NCI-H187 (cell line): ENCODE results near the gene MB.

Source experiments
- DNase-seq, 2 experiments: peaks; one replicate each; lab custom pipeline; 2025; lab: John Stamatoyannopoulos, UW

MB gene

DNA sequence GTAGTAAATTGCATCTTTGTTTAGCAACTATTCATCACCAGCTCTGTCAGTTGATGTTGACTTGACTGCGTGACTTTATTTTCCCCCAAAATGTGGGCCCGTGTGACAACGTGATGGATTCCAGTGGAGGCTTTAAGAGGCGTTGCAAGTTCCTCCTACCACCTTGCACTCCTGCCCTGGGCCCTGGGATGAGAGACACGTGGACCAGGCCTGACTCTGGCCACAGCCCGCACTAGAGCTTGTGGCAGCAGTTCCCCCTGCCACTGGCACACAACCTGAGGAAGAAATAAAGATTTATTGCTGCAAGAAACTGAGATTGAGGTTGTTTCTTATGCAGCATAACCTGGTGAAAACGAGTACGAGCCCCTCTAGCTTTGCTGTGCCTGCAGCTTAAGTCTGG lies 44.6 kb downstream of the MB start:
- no peak for DNase-seq

DNA sequence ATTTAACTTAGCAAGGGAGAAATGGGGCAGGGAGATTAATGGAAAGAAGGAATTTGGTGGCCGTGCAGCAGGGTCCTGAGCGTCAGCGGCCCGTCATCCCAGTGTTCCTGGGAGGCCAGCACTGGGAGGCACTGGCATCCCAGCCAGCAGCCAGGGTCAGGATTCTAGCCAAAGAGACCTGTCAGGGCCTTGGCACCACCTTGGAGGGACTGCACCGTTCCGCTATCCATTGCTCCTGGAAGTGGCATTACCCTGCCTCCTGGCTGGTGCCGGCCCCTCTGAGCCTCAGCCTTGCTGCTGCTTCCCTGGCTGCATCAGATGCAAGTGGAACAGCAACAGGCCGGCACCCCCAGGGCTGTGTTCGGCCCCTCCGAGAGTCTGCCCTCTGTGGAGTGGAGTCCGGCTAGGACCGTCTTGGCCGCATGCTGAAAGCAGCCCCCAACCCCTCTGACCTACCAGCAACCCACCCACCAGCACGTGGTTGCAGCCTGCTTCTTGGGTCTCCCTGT lies 46.4 kb downstream of the MB start:
- DNase-seq, result no peak

GRCh38 chr22:35569916-35570315 lies 47.2 kb downstream of the MB start:
- DNase-seq, result no peak

DNA sequence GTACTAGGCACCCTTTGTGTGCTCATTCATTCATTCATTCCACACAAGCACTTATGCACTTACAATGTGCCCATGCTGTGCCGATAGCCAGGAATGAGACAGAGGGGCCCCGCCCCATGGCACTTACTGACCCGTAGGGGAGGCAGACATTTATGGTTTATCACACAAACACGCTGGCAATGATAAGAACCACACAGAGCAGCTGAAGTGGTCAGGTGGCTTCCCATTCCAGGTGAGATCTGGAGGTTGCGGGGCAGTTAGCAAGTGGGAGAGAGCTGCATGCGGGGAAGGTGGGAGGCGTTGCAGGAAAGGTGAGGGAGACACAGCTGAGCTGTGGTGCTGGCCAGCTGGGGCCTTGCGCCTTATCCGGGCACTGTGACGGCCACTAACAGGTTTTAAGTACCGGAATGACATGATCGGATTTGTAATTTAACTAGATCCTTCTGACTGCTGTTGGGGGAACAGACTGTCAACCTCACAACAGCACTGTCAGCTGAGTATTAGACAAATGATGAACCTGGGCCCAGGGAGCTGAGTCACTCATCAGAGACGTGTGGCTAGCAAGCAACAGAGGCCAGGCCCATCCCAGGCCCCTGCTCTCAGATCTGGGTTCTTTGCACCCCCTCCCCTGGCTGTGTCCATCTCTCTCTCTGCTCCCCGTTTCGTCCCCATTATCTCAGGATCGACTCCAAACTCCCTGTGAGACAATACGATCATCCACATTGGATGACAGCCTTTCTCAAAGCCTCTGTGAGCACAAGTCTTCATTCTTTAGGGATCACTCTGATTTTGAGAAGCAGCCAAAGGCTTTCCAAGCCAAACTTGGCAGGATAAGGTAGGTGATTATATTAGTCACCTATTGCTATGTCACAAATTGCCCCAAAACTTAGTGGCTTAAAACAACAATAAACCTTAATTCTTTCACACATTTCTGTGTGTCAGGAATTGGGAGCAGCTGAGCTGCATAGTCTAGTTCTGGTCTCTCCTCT lies 48.1 kb downstream of the MB start:
- DNase-seq, result no peak

DNA sequence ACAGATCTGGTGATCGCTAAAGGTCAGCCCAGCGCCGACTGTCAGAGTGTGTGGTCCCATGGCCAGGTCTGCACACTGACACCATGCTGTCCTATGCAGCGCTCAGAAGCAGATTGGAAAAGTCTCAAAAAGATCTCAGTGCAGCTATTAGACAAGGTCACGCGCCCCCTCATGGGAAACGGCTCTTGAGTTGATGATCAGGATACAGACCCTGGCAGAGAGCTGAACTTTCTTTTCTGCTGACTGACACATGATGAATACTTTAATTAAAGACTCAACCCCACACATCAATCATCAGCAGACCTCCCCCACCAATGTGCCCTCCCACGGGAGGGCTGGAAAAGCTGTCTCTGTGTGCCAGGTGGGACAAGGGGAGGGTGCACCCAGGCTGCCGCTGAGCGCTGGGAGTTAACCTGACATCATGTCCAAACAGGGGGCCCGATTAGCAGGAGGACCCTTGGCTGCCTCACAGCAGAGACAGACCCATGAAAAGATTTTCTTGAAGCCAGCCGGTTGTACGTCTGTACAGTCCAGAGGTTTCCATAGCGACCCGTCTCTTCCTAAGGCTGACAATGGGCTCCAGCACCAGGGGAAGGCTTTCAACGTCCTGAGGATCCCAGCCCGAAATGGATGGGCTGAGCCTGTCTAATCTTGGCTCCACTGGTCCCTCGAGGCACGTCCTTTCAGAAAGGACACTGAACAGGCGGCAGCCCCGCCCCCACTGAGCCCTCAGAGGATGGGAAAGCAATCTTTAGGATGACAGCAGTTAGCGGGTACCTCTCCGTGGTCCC lies 49.6 kb downstream of the MB start:
- DNase-seq, result peak; percentile 3 to 11

- DNase-seq, result no peak
Observed at GRCh38 chr22:35564975-35565867, 51.9 kb downstream of the MB start.

GRCh38 chr22:35563211-35563610 lies 53.9 kb downstream of the MB start:
- DNase-seq, result no peak

DNA sequence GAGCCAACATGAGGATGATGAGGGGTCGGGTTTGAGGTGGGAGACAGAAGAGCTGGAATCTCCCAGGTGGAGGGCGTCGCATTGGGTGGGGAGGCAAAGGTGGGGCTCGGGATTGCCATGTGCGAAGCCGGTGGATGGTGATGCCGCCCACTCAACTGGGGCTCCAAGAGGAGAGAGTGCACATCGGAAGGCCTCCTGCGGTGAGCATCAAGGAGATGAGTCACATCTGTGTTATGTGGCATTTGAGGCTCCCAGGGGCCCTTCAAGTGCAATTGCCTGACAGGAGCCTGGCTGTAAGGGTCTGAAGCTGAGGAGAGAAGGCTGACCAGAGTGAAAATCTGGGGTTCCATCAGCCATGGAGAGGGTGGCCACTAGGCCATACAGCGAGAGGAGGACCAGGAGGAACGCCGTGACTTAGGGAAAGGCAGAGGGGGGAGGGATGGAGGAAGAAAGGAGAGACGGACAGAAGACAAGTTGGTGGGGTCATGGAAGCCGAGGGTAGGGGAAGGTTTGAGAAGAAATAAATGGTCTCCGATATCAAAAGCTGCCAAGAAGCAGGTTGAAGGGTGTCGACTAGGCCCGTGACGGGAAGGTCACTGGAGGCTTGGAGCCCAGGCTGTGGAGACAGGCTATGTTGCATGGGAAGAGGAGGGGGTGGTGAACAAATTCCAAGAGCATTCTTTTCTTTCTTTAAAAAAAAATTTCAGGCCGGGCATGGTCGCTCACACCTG lies 55.2 kb downstream of the MB start:
- no peak for DNase-seq

DNA sequence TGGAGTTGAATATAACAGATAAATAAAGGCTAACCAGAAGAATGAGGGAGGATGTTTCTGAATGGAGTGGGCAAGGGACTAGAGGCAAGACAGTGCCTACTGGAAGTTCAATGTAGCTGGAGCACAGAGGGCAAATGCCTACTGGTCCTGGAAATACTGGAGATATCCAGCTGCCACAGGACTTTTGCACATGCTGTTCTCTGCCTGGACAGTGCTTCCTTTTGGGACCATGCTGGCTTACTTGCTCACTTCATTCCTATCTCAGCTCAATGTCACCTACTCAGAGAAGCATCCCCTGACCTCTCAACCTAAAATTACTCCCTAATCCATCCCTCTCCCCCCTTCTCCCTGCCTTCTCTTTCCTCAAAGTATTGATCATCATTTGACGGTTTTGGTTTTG lies 56.3 kb downstream of the MB start:
- no peak for DNase-seq

GRCh38 chr22:35560366-35560765 lies 56.8 kb downstream of the MB start:
- no peak for DNase-seq

- DNase-seq, result no peak
Observed at GRCh38 chr22:35559354-35560005, 57.6 kb downstream of the MB start.

DNA sequence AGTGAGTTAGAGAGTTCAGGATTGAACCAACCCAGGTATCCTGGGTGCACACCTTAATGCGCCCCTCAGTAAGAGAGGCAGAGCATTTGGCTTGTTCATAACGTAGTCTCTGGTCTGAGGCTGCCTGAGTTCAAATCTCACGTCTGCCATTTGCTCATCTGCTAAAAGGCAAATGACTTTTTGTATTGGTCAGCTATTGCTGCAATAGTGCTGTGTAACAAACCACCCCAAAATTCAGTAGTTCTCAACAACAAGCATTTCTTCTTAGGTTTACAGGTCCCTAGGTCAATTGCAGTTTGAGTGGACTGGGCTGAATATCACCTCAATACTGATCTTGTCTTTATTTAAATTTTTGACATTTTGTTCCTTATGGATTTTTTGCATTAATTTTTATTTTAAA lies 58.4 kb downstream of the MB start:
- no peak for DNase-seq

GRCh38 chr22:35558031-35558430 lies 59.1 kb downstream of the MB start:
- no peak for DNase-seq
